Panc1 (cell line): ENCODE data around the gene ECI2. TPM values are rescaled to one million over a fixed set of nuclear protein-coding genes. Genes with fewer than 3 reads are reported as not detected.
A peak's percentile ranks its signal among the peaks of the same experiment; 100 is the strongest.

Experiments
- ATAC-seq: fragments of 200-7000 bp; cut with Tn5 transposase; 2 replicates; pipeline ENCODE4 v1.9.1; 2020; ENCODE audit warnings: mild to moderate bottlenecking, moderate library complexity
- BruUV-seq: library from RNA; stranded (reverse); fragments of 400-500 nt; replicated peaks from 2 replicates; lab custom pipeline; 2021; lab: Mats Ljungman, UMichigan
- CTCF ChIA-PET: fragments of 300-600 bp; sonication (Branson Sonifier 250); formaldehyde crosslinking; loops from one replicate; lab custom pipeline; 2022; ENCODE audit warnings: antibody characterized with exemption; lab: Charles Lee
- POLR2A ChIA-PET: fragments of 300-600 bp; sonication (Branson Sonifier 250); formaldehyde crosslinking; loops from one replicate; lab custom pipeline; 2022; ENCODE audit warnings: antibody characterized with exemption; lab: Charles Lee
- DNase-seq: peaks from one replicate; pipeline ENCODE4 v3.0.0-alpha.2; 2010; ENCODE audit warnings: low read depth, low spot score
- H3K27ac ChIP-seq: 2 replicates; pipeline ENCODE4 v1.5.1; 2011; ENCODE audit warnings: mild to moderate bottlenecking, low read length, inconsistent platforms
- H3K27me3 ChIP-seq: fragments of 200-500 bp; sonication (Bioruptor generic); 2 replicates; pipeline ENCODE4 v1.6.0; 2014; ENCODE audit warnings: low read length, inconsistent platforms; ENCODE audit not compliant: control insufficient read depth, insufficient read depth
- H3K36me3 ChIP-seq: fragments of 200-500 bp; sonication (Bioruptor generic); 2 replicates; pipeline ENCODE4 v1.5.1; 2014; ENCODE audit warnings: inconsistent platforms, mild to moderate bottlenecking, low read length, moderate library complexity; ENCODE audit not compliant: control insufficient read depth, insufficient read depth
- H3K4me1 ChIP-seq: 2 replicates; pipeline ENCODE4 v1.5.1; 2011; ENCODE audit warnings: inconsistent platforms, mild to moderate bottlenecking, low read length, moderate library complexity; ENCODE audit not compliant: control insufficient read depth, insufficient read depth
- H3K4me3 ChIP-seq, 2 experiments: 2 replicates each; pipeline ENCODE4 v1.5.1; 2011 to 2012; ENCODE audit warnings: low read depth in 2 of 2, low read length in 2 of 2, mild to moderate bottlenecking in 2 of 2, inconsistent platforms in 1 of 2, moderate library complexity in 1 of 2
- H3K9me3 ChIP-seq: fragments of 200-500 bp; sonication (Bioruptor generic); 2 replicates; pipeline ENCODE4 v1.5.1; 2014; ENCODE audit warnings: low read depth, mild to moderate bottlenecking, inconsistent platforms, low read length, moderate library complexity; ENCODE audit not compliant: control insufficient read depth, insufficient read depth
- CTCF ChIP-seq: fragments of 450-650 bp; IDR thresholded peaks from 2 replicates; pipeline ENCODE4 v1.5.1; 2017; ENCODE audit warnings: mild to moderate bottlenecking
- POLR2AphosphoS5 ChIP-seq: IDR thresholded peaks from 2 replicates; pipeline ENCODE4 v1.6.1; 2012; ENCODE audit warnings: mild to moderate bottlenecking, low read depth, low read length, moderate library complexity
- REST ChIP-seq, 2 experiments: IDR thresholded peaks; 2 replicates each; pipeline ENCODE4 v1.6.1; 2011 to 2012; ENCODE audit warnings: low read depth in 2 of 2, control low read depth in 1 of 2, low read length in 1 of 2, mild to moderate bottlenecking in 1 of 2, moderate library complexity in 1 of 2; ENCODE audit not compliant: insufficient read depth in 1 of 2
- SIN3A ChIP-seq: IDR thresholded peaks from 2 replicates; pipeline ENCODE4 v1.6.1; 2012; ENCODE audit warnings: low read depth, mild to moderate bottlenecking, low read length, moderate library complexity, borderline replicate concordance; ENCODE audit not compliant: insufficient read depth
- TCF7L2 ChIP-seq: IDR thresholded peaks from 2 replicates; pipeline ENCODE4 v1.6.1; 2011; ENCODE audit warnings: mild to moderate bottlenecking, low read depth, low read length, inconsistent platforms
- in situ Hi-C: cut with HindIII; loops from 2 replicates; pipeline ENCODE4 v1.10.0; 2016; ENCODE audit warnings: low sequenced_read_pairs, low pct_unique_long_range_greater_than_20kb
- intact Hi-C: fragments of 100-400 bp; cut with micrococcal nuclease; formaldehyde crosslinking; loops from one replicate; pipeline ENCODE4 v1.10.0; 2022; ENCODE audit not compliant: unreplicated experiment
- total RNA-seq: library from RNA; stranded (reverse); gene quantifications from one replicate; pipeline ENCODE4 v1.2.1, GENCODE V29; 2021; ENCODE audit not compliant: unreplicated experiment

Gene ECI2
- total RNA-seq, 1 experiment from 2014 or later = 34.5 TPM

GRCh38 chr6:4162370-4162769 lies 27.0 kb upstream of the ECI2 start:
- ChIA-PET CTCF (no interaction called here), POLR2A (no interaction called here)
- no peak overlapping the region for H3K27ac ChIP-seq
- no peaks in the 10 kb centered on the region for H3K9me3 ChIP-seq
- no peak for DNase-seq
- H3K27me3 ChIP-seq = no peaks in the 10 kb centered on the region
- intact Hi-C loops (no loop called here), in situ Hi-C loops (no loop called here)
- no peaks in the 10 kb centered on the region for H3K36me3 ChIP-seq
- no peak overlapping the region for H3K4me3 ChIP-seq
- no peaks in the 10 kb centered on the region for H3K4me1 ChIP-seq
- no peak for ATAC-seq
- peak; percentile 2; the same call in 1 of the 2 replicates for TF ChIP-seq CTCF
- no peak for TF ChIP-seq POLR2AphosphoS5
- no TSS peak for BruUV-seq

- Histone ChIP-seq H3K27me3 (no peaks in the 10 kb centered on the region), H3K9me3 (no peaks in the 10 kb centered on the region), H3K4me3 (no peak overlapping the region), H3K27ac (no peak overlapping the region), H3K36me3 (no peaks in the 10 kb centered on the region), H3K4me1 (no peaks in the 10 kb centered on the region)
- in situ Hi-C loops (no loop called here), intact Hi-C loops (loop anchor here (5.0 kb wide), 1 partner anchor 102 kb away; no protein-coding TSS in a partner anchor)
- ChIA-PET POLR2A (no interaction called here), CTCF (no interaction called here)
- DNase-seq = no peak
- ATAC-seq = no peak
- no TSS peak for BruUV-seq
- TF ChIP-seq POLR2AphosphoS5 = no peak
- no peak for TF ChIP-seq CTCF
- TF ChIP-seq REST (IDR thresholded peaks at IDR 0.05; ENCODE audit: insufficient read depth in 1 of 2, low read depth in 2 of 2, low read length in 1 of 2) = no peak
- TF ChIP-seq SIN3A = no peak
- TF ChIP-seq TCF7L2 = no peak
Measured at GRCh38 chr6:4159491-4159890, 24.1 kb upstream of the ECI2 start.
